UCSD-AML1 (cell line): ENCODE measurements around the gene SDF2.

Source experiments
- DNase-seq: peaks from one replicate; lab custom pipeline; 2025; ENCODE audit not compliant: unreplicated experiment; lab: John Stamatoyannopoulos, UW

SDF2 gene

GRCh38 chr17:28661635-28662526 is at the start of gene SDF2, which contains the start of gene SUPT6H:
TSS of gene SDF2 (minus strand) at chr17:28661906. CDS start at chr17:28661876, 30 bp downstream.
TSS of gene SUPT6H (plus strand) at chr17:28662205. CDS start at chr17:28673402, 11,197 bp downstream.
- peak; percentile 94 for DNase-seq

DNA sequence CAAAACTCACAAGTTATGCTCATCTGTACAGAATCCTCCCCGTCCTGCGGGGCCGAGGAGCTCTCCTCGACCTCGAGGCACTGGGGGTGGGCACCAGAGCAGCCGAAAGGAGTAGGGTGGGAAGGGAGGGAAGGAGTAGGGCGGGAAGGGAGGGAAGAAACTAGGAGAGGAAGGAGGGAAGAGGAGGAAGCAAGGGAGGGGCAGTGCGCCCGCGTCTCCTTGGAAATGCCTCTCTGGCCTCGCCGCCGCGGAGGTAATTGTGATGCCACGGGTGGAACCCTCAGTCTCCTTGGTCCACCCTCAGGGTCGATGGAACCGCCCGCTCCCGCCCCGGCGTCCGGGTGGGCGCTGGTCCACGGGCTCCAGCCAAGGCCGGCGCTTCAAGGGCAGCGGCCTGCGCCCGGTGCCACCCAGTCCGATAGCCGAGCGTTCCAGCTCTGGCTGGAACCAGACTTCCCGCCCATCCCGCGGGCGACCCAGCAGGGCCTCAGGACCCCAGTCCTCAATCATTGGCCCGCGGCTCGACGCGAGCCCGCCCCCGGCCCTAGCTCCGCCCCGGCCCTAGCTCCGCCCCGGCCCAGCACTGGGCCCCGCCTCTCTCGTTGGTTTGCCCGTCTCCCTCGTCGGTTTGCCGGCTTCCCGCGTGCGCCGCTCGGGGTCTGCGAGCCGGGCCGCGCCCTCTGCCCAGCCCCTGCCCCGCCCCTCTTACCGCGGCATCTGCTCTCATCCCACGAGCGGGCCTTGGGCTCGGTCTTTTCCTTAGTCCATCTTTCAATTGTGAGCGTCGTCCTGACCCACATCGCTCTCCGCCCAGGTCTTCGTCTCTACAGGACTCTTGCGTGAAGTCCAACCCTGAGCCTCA is 49.4 kb upstream of the SDF2 start:
- DNase-seq, result peak; percentile 96

- DNase-seq, result no peak
These were observed 45.6 kb upstream of the SDF2 start for GRCh38 chr17:28707339-28707720.

- no peak for DNase-seq
These were observed 45.0 kb upstream of the SDF2 start for GRCh38 chr17:28706471-28707338.

DNA sequence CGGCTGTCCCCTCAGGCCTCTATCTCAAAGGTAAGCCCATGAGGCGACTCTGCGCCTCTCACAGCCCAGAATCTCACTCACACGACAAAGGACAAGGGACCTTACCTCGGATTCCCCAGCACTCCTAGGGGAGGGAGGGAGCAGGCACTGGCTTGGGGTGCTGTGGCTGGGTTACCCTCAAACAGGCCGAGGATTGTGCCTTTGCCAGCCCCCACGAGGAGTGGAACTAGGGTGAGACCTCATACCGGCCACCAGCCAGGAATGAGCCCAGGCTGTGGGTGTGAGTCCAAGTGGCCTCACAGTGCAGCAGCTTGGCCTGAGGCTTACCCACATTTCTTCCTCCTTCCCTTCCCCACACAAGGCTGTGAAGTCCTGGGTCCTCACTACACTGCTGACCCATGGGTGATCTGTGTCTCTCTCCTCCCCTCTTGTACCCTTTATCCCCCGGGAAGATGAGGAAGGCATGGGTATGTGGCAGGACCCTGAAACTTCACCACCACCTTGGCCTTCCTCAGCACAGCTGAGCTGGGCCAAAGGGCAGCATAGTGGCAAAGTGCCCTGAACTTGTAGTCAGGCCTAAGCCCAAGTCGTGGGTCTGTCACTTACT is 44.1 kb upstream of the SDF2 start:
- no peak for DNase-seq

DNA sequence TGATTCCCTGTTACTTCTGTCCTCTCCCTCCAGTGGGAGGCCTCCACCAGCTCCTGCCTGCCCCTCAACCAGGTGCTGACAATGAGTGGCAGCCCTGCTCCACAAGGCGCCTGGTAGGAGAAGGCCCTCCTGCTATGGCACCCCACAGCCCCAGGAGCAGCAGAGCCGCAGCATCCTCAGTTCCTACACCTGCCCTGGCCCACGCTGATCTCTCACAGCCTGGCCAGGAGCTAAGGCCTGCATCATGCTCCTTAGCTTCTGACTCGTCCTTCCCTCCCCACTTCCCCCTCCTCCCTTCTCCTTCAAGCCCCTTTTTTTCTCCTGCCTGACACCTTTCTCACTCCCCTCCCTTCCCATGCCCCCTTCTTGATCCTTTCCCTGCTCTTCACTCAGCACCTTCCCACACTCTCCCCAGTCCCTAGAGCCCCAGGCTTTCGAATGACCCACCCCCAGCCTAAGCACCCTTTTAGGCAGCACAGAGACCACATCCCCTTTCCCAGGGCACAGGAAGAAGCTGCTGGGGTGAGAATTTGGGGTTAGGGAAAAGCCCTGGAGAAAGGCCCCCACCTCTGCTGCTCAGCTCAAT is 43.5 kb upstream of the SDF2 start:
- no peak for DNase-seq

DNA sequence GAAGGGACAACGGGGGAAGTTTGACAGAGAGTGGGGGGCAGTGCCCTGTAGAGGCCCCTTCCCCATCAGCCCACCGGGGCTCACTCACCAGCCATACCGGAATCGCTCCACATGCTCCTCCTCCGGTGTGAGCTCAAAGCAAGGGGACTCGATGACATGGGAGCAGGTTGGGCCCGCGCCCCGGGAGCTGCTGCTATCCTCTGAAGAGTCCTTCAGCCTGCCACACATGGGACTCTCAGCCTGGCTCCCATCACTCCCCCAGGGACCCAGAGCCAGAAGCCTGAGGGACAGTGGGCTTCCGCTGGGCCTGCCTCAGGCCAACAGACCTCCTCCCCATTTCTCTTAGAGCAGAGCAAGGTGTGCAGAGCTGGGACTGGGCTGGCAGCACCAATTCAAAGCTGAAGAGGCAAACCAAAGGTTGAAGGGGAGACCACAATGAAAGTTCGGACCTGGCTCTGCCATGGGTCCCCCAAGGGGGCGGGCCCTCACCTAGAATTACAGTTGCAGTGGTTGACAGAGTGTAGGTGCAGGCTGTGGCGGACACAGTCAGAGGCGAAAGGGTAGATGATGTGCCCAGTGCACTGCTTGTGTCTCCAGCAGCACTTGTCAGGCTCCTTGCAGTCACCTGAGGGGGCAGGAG is 42.6 kb upstream of the SDF2 start:
- no peak for DNase-seq

- no peak for DNase-seq
These were observed 42.0 kb upstream of the SDF2 start for GRCh38 chr17:28703552-28704218.

DNA sequence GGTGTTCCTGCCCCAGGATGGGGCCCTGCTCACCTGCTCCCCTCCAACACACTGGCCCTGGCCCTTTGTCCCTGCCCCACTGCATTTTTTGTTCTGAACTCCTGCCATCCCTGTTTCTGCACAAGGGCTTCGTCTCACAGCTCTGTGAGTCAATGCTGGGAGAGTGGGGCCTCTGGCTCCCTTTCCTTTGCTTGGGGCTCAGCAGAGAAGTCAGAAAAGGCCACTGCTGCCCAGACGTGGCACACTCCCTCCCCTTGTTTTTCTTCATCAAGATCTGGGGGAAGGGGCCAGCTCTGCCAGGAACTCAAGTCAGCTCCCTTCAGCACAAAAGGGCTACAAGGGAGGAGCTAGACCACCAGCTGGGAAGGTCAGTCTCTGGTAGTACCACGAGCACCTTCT is 41.0 kb upstream of the SDF2 start:
- no peak for DNase-seq

- DNase-seq, result no peak
These were observed 40.5 kb upstream of the SDF2 start for GRCh38 chr17:28702026-28702751.

GRCh38 chr17:28700830-28701492 is 39.3 kb upstream of the SDF2 start:
- DNase-seq, result no peak

GRCh38 chr17:28700278-28700677 is 38.6 kb upstream of the SDF2 start:
- DNase-seq, result no peak

- DNase-seq, result no peak
These were observed 36.7 kb upstream of the SDF2 start for GRCh38 chr17:28698253-28698941.

- DNase-seq, result no peak
These were observed 32.2 kb upstream of the SDF2 start for GRCh38 chr17:28693869-28694268.

GRCh38 chr17:28689011-28689410 is 27.3 kb upstream of the SDF2 start:
- DNase-seq, result no peak

GRCh38 chr17:28688481-28688880 is 26.8 kb upstream of the SDF2 start:
- no peak for DNase-seq

GRCh38 chr17:28686296-28686695 is 24.6 kb upstream of the SDF2 start:
- DNase-seq, result no peak
